Testis (tissue), 2 donors: ENCODE results near the gene MESD.

ENCODE experiments used
- POLR2A ChIP-seq: fragments of 450-650 bp; IDR thresholded peaks from one replicate; pipeline ENCODE4 v1.6.1; 2017; ENCODE audit warnings: antibody characterized with exemption, mild to moderate bottlenecking, moderate library complexity
- TF ChIP-seq, protein P1 (sequence below), 3 experiments: fragments of 450-650 bp in 2 of 3; fragments of 200-600 bp in 1 of 3; sonication (generic) in 1 of 3; IDR thresholded peaks; one replicate each; pipeline ENCODE4 v1.5.1; 2016 to 2019; ENCODE audit warnings: antibody characterized with exemption in 3 of 3, mild to moderate bottlenecking in 2 of 3, moderate library complexity in 1 of 3

DNA sequence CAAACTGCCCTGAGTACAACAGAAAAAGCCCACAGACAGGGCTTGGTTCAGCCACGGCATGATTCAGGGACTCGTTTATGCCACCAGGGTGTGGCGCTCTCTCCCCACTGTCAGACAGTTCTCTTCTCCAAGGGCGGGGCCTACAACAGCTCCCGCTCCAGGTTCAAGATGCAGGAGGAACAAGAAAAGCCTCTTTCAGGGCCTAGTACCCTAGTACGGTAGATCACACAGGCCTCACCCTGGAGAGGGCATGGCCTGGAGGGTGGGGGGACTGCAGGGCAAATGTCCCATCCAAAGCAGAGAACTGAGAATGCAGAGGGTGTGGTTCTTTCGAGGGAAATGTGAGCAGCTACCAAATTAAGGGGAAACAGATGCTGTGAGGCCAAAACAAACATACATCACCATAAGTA is 12.0 kb downstream of the MESD start:
- TF ChIP-seq, protein P1, sequence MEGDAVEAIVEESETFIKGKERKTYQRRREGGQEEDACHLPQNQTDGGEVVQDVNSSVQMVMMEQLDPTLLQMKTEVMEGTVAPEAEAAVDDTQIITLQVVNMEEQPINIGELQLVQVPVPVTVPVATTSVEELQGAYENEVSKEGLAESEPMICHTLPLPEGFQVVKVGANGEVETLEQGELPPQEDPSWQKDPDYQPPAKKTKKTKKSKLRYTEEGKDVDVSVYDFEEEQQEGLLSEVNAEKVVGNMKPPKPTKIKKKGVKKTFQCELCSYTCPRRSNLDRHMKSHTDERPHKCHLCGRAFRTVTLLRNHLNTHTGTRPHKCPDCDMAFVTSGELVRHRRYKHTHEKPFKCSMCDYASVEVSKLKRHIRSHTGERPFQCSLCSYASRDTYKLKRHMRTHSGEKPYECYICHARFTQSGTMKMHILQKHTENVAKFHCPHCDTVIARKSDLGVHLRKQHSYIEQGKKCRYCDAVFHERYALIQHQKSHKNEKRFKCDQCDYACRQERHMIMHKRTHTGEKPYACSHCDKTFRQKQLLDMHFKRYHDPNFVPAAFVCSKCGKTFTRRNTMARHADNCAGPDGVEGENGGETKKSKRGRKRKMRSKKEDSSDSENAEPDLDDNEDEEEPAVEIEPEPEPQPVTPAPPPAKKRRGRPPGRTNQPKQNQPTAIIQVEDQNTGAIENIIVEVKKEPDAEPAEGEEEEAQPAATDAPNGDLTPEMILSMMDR (IDR thresholded peaks at IDR 0.05): peak in 2 of 3 experiments; percentile 38 to 43
- TF ChIP-seq POLR2A: no peak
